K562 (cell line): ENCODE measurements around the gene CXCL9. TPM values are rescaled to one million over a fixed set of nuclear protein-coding genes. Genes with fewer than 3 reads are reported as not detected.

Experiments used
- ATAC-seq: fragments of 200-7000 bp; cut with Tn5 transposase; 3 replicates; pipeline ENCODE4 v1.9.1; 2020; ENCODE audit warnings: moderate library complexity
- BruUV-seq: library from RNA; stranded (reverse); fragments of 400-500 nt; replicated peaks from 2 replicates; lab custom pipeline; 2021; lab: Mats Ljungman, UMichigan
- CTCF ChIA-PET: fragments of 300-600 bp; formaldehyde crosslinking; extraction: SDS; loops from one replicate; lab custom pipeline; 2021; ENCODE audit warnings: low intra/inter-chr PET ratio; lab: Yijun Ruan, JAX
- POLR2A ChIA-PET: fragments of 300-600, 350-650 bp; sonication (Branson Sonifier 250); formaldehyde crosslinking; extraction: SDS; loops from one replicate; lab custom pipeline; 2021; ENCODE audit warnings: antibody characterized with exemption, inconsistent platforms; lab: Yijun Ruan, JAX
- DNase-seq, 4 experiments: peaks; one replicate each; pipeline versions ENCODE4 v3.0.0 to v3.0.0-alpha.2; 2011 to 2018; ENCODE audit warnings: low spot score in 3 of 4, mixed read lengths in 3 of 4; ENCODE audit errors: extremely low read depth in 1 of 4
- FAIRE-seq: peaks from 2 replicates; lab custom pipeline; 2011; peaks lifted over from hg19 to GRCh38; lab: Jason Lieb, UNC
- H2AFZ ChIP-seq: 2 replicates; pipeline ENCODE4 v1.6.0; 2011; ENCODE audit warnings: low read depth, low read length, control low read depth, inconsistent platforms
- H3K27ac ChIP-seq: fragments of 200-600 bp; 3 replicates; pipeline ENCODE4 v1.8.0; 2011; ENCODE audit warnings: low read depth, mild to moderate bottlenecking, control low read depth, inconsistent platforms, low read length, moderate library complexity, mixed read lengths; ENCODE audit errors: extremely low read depth
- H3K27me3 ChIP-seq, 2 experiments: fragments of 300-600 bp in 1 of 2; 2 replicates in 1 of 2; 3 replicates in 1 of 2; pipeline versions ENCODE4 v1.6.0 to v1.8.0; 2011; ENCODE audit warnings: inconsistent platforms in 2 of 2, low read length in 2 of 2, mild to moderate bottlenecking in 1 of 2, mixed read lengths in 1 of 2, moderate library complexity in 1 of 2; ENCODE audit not compliant: control insufficient read depth in 2 of 2, insufficient read depth in 2 of 2
- H3K36me3 ChIP-seq: fragments of 300-600 bp; 3 replicates; pipeline ENCODE4 v1.8.0; 2011; ENCODE audit warnings: mild to moderate bottlenecking, low read length, inconsistent platforms; ENCODE audit not compliant: control insufficient read depth, insufficient read depth
- H3K4me1 ChIP-seq, 2 experiments: fragments of 200-600 bp in 1 of 2; replicated peaks in 1 of 2; 2 replicates in 1 of 2; 3 replicates in 1 of 2; pipeline versions ENCODE4 v1.5.1 to v1.8.0; 2011; ENCODE audit warnings: inconsistent platforms in 2 of 2, low read length in 2 of 2, mild to moderate bottlenecking in 1 of 2, mixed read lengths in 1 of 2, moderate library complexity in 1 of 2; ENCODE audit not compliant: control insufficient read depth in 2 of 2, insufficient read depth in 2 of 2
- H3K4me2 ChIP-seq: 2 replicates; pipeline ENCODE4 v1.6.1; 2011; ENCODE audit warnings: low read length, control low read depth, inconsistent platforms, mixed read lengths; ENCODE audit not compliant: insufficient read depth
- H3K4me3 ChIP-seq: fragments of 200-600 bp; sonication (generic), shearing (Covaris generic); 2 replicates; pipeline ENCODE4 v1.5.1; 2016; ENCODE audit warnings: control low read depth, inconsistent platforms
- H3K79me2 ChIP-seq: fragments of 200-600 bp; 3 replicates; pipeline ENCODE4 v1.8.0; 2011; ENCODE audit warnings: low read length, inconsistent platforms; ENCODE audit not compliant: control insufficient read depth, insufficient read depth
- H3K9ac ChIP-seq, 2 experiments: 2 replicates each; pipeline versions ENCODE4 v1.6.0 to v1.6.1; 2011; ENCODE audit warnings: low read depth in 2 of 2, low read length in 2 of 2, control low read depth in 1 of 2, inconsistent platforms in 1 of 2, mild to moderate bottlenecking in 1 of 2, mixed read lengths in 1 of 2; ENCODE audit not compliant: insufficient read depth in 1 of 2
- H3K9me1 ChIP-seq: one replicate; pipeline ENCODE4 v1.6.0; 2011; ENCODE audit warnings: inconsistent platforms, mild to moderate bottlenecking, low read length, moderate library complexity; ENCODE audit not compliant: control insufficient read depth, insufficient read depth
- H3K9me3 ChIP-seq: replicated peaks from 2 replicates; pipeline ENCODE4 v1.5.1; 2011; ENCODE audit warnings: low read depth, low read length, inconsistent platforms; ENCODE audit not compliant: control insufficient read depth, insufficient read depth
- H4K20me1 ChIP-seq: replicated peaks from 2 replicates; pipeline ENCODE4 v1.6.1; 2011; ENCODE audit warnings: low read length, inconsistent platforms, mixed read lengths; ENCODE audit not compliant: control insufficient read depth, insufficient read depth
- DPF2 ChIP-seq: fragments of 450-650 bp; IDR thresholded peaks from 2 replicates; pipeline ENCODE4 v1.6.1; 2016
- NRF1 ChIP-seq, 2 experiments: fragments of 450-650 bp; IDR thresholded peaks in 1 of 2; conservative IDR thresholded peaks in 1 of 2; 2 replicates each; pipeline ENCODE4 v1.6.1; 2014; ENCODE audit warnings: mild to moderate bottlenecking in 2 of 2
- SRSF7 ChIP-seq: fragments of 200-400 bp; formaldehyde crosslinking; optimal IDR thresholded peaks from 2 replicates; pipeline ENCODE3; 2017; ENCODE audit warnings: mild to moderate bottlenecking, low read depth, low read length
- WGBS: fragments of 100-300 bp; shearing (Covaris generic); methylation state at CpG from one replicate; pipeline ENCODE4 v1.1.6; 2016; ENCODE audit warnings: low coverage, mixed read lengths; ENCODE audit not compliant: insufficient coverage; ENCODE audit errors: missing lambda C conversion rate; 5-methylcytosine and 5-hydroxymethylcytosine counted together
- in situ Hi-C: fragments of 300-500 bp; cut with MboI; formaldehyde crosslinking; loops from 4 replicates; pipeline ENCODE4 v1.15.0; 2018; ENCODE audit warnings: inconsistent platforms, mixed read lengths
- intact Hi-C: fragments of 100-400 bp; cut with micrococcal nuclease; formaldehyde crosslinking; loops from 2 replicates; pipeline ENCODE4 v1.14.2; 2022
- polyA plus RNA-seq, 8 experiments: library from polyadenylated mRNA; depleted of rRNA in 4 of 8; stranded (reverse) in 5 of 8; unstranded in 3 of 8; fragments of >200 nt; fragmentation: Nextera tagmentation in 2 of 8; fragmentation: Illumina TruSeq in 1 of 8; extraction: Ambion mirVana in 2 of 8; extraction: Trizol in 1 of 8; gene quantifications; 2 replicates each; pipeline versions ENCODE4 v1.2.1 to v1.2.3, GENCODE V29; 2011 to 2014; ENCODE audit warnings: inconsistent platforms in 1 of 8, missing spikeins in 1 of 8
- total RNA-seq, 7 experiments: library from RNA; depleted of rRNA in 6 of 7; stranded (reverse); fragments of >200 nt in 6 of 7; fragmentation: Illumina TruSeq in 2 of 7; extraction: Trizol in 2 of 7; gene quantifications; 2 replicates each; pipeline versions ENCODE4 v1.2.1 to v1.2.3, GENCODE V29; 2011 to 2021; ENCODE audit warnings: low replicate concordance in 1 of 7
- TF ChIP-seq, protein P1 (sequence below), 2 experiments: fragments of 150-350 bp in 1 of 2; IDR thresholded peaks; 2 replicates each; pipeline ENCODE4 v1.6.1; 2012 to 2016; ENCODE audit warnings: low read depth in 2 of 2, low read length in 2 of 2, mild to moderate bottlenecking in 1 of 2, moderate library complexity in 1 of 2
- TF ChIP-seq, protein P2 (sequence below): fragments of 250-450 bp; sonication (Bioruptor Pico); IDR thresholded peaks from 2 replicates; pipeline ENCODE4 v1.4.0; 2020; ENCODE audit warnings: mild to moderate bottlenecking, moderate library complexity

CXCL9 gene
- total and polyA plus RNA-seq, 9 of the 15 experiments (the other 6 are each of a cell fraction or from before 2014, with no cell fraction given): not detected

DNA sequence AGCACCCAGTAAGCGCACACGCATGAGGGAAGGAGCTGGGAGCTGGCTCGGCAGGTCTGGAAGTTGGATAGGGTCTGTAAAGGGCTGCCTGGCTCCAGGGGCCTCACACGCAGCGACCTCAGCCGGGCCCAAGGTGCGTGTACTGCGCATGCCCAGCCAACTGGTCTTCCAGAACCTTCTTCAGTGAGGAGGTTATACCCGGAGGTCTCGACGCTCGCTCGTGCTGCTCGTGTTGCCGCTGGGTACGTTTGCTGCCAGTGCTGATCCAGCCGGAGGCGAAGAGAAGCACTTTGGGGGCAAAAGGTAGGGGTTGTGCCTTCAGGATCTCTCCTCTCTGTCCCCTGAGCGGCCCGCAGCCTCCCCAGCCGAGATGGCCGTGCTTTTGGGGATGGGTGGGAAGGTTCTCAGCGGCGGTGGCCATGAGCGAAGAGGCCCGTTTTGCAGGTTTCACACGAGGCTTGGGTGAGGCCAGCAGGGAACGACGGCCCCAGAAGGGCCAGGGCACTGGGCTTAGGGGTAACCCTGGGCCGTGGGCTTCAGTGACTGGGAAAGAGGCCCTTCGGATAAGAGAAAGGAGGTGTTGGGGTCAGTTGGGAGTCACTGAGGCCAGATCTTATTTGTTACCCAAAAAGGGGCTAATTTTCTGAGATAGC is 3.8 kb upstream of the CXCL9 start:
- Histone ChIP-seq H4K20me1 (no peaks in the 10 kb centered on the region), H3K27me3 (peaks cover 0 to 8% of the 10 kb centered on the region in 2 experiments; a peak in 1 of 5 replicates), H3K4me3 (no peak overlapping the region), H3K36me3 (no peaks in the 10 kb centered on the region), H2AFZ (peak overlapping the region; percentile 47; the same call in 1 of the 2 replicates), H3K79me2 (no peaks in the 10 kb centered on the region), H3K4me1 (peaks cover 0 to 7% of the 10 kb centered on the region in 2 experiments; a peak in 2 of 5 replicates), H3K4me2 (no peak overlapping the region), H3K9ac (peak overlapping the region in 1 of 2 experiments; percentile 21; a peak in 1 of 4 replicates), H3K27ac (no peak overlapping the region), H3K9me3 (no peaks in the 10 kb centered on the region), H3K9me1 (no peaks in the 10 kb centered on the region)
- ChIA-PET POLR2A (no interaction called here), CTCF (no interaction called here)
- 54% methylated on average over 31 of the region's 31 CpGs for whole genome bisulfite sequencing
- in situ Hi-C loops: no loop called here
- no TSS peak for BruUV-seq
- FAIRE-seq (no peak), ATAC-seq (peak; percentile 27), DNase-seq (no peak)
- TF ChIP-seq, protein P1, sequence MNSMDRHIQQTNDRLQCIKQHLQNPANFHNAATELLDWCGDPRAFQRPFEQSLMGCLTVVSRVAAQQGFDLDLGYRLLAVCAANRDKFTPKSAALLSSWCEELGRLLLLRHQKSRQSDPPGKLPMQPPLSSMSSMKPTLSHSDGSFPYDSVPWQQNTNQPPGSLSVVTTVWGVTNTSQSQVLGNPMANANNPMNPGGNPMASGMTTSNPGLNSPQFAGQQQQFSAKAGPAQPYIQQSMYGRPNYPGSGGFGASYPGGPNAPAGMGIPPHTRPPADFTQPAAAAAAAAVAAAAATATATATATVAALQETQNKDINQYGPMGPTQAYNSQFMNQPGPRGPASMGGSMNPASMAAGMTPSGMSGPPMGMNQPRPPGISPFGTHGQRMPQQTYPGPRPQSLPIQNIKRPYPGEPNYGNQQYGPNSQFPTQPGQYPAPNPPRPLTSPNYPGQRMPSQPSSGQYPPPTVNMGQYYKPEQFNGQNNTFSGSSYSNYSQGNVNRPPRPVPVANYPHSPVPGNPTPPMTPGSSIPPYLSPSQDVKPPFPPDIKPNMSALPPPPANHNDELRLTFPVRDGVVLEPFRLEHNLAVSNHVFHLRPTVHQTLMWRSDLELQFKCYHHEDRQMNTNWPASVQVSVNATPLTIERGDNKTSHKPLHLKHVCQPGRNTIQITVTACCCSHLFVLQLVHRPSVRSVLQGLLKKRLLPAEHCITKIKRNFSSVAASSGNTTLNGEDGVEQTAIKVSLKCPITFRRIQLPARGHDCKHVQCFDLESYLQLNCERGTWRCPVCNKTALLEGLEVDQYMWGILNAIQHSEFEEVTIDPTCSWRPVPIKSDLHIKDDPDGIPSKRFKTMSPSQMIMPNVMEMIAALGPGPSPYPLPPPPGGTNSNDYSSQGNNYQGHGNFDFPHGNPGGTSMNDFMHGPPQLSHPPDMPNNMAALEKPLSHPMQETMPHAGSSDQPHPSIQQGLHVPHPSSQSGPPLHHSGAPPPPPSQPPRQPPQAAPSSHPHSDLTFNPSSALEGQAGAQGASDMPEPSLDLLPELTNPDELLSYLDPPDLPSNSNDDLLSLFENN (IDR thresholded peaks at IDR 0.05; ENCODE audit: low read depth in 2 of 2, low read length in 2 of 2): no peak
- TF ChIP-seq, protein P2, sequence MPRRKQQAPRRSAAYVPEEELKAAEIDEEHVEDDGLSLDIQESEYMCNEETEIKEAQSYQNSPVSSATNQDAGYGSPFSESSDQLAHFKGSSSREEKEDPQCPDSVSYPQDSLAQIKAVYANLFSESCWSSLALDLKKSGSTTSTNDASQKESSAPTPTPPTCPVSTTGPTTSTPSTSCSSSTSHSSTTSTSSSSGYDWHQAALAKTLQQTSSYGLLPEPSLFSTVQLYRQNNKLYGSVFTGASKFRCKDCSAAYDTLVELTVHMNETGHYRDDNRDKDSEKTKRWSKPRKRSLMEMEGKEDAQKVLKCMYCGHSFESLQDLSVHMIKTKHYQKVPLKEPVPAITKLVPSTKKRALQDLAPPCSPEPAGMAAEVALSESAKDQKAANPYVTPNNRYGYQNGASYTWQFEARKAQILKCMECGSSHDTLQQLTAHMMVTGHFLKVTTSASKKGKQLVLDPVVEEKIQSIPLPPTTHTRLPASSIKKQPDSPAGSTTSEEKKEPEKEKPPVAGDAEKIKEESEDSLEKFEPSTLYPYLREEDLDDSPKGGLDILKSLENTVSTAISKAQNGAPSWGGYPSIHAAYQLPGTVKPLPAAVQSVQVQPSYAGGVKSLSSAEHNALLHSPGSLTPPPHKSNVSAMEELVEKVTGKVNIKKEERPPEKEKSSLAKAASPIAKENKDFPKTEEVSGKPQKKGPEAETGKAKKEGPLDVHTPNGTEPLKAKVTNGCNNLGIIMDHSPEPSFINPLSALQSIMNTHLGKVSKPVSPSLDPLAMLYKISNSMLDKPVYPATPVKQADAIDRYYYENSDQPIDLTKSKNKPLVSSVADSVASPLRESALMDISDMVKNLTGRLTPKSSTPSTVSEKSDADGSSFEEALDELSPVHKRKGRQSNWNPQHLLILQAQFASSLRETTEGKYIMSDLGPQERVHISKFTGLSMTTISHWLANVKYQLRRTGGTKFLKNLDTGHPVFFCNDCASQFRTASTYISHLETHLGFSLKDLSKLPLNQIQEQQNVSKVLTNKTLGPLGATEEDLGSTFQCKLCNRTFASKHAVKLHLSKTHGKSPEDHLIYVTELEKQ (CRISPR knock-in tag): no peak
- no peak for TF ChIP-seq SRSF7
- TF ChIP-seq DPF2: no peak
- TF ChIP-seq NRF1 (conservative IDR thresholded peaks at IDR 0.05 in 1 of 2, IDR thresholded peaks at IDR 0.05 in 1 of 2): peak; percentile 61 to 69
- intact Hi-C loops: no loop called here
